GM19351 (cell line): ENCODE data around the gene POF1B.

Source experiments
- ATAC-seq: cut with Tn5 transposase; IDR thresholded peaks from one replicate; pipeline ENCODE4 v1.9.1; 2021; ENCODE audit warnings: mild to moderate bottlenecking, moderate library complexity; ENCODE audit not compliant: unreplicated experiment

Gene POF1B

GRCh38 chrX:85243761-85244449 is 135.6 kb downstream of the POF1B start, which contains the start of the genes SATL1 and ZNF711:
SATL1 (minus strand) TSS chrX:85243779; CDS start chrX:85108968, 134,811 bp downstream.
ZNF711 (plus strand) TSS chrX:85243991; CDS start chrX:85247573, 3,582 bp downstream.
- ATAC-seq: peak; percentile 39

DNA sequence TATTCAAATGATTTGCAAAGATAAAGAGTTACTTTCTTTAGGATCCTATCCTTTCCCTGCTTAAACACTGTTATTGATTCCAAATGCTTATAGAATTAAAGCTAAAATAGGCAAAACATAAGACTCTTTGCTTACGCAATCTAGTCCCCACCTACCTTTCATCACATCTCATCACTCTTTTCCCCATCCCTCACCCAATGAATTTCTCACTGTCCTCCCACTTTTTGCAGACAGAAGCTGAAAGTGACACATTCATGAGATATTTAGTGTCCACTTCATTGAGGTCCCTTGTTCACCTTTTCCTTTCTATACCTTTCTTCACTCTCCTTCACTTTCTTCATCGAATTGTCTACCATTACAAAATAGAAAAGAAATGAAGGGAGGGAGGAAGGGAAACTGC is 136.3 kb downstream of the POF1B start:
- no peak for ATAC-seq
